MCF 10A (cell line): ENCODE data around the gene SLC34A1. TPM values are rescaled to one million over a fixed set of nuclear protein-coding genes. Genes with fewer than 3 reads are reported as not detected.

ENCODE experiments used
- BruUV-seq: library from RNA; stranded (reverse); fragments of 400-500 nt; replicated peaks from 2 replicates; lab custom pipeline; 2021; lab: Mats Ljungman, UMichigan
- CTCF ChIA-PET: fragments of 300-600 bp; sonication (Branson Sonifier 250); formaldehyde crosslinking; extraction: SDS; loops from one replicate; lab custom pipeline; 2021; ENCODE audit warnings: antibody characterized with exemption, inconsistent platforms; lab: Yijun Ruan, JAX
- POLR2A ChIA-PET: fragments of 300-600, 350-650 bp; sonication (Branson Sonifier 250); formaldehyde crosslinking; extraction: SDS; loops from one replicate; lab custom pipeline; 2020; ENCODE audit warnings: antibody characterized with exemption, inconsistent platforms; lab: Yijun Ruan, JAX
- DNase-seq: peaks from one replicate; pipeline ENCODE4 v3.0.0-alpha.2; 2018; ENCODE audit not compliant: unreplicated experiment
- H3K27ac Mint-ChIP-seq: one replicate; pipeline ENCODE4 v1.8.0; 2022; ENCODE audit warnings: mild to moderate bottlenecking, low read depth, mixed read lengths; ENCODE audit not compliant: unreplicated experiment
- H3K27me3 Mint-ChIP-seq: one replicate; pipeline ENCODE4 v1.8.0; 2022; ENCODE audit warnings: mixed read lengths; ENCODE audit not compliant: insufficient read depth, unreplicated experiment
- H3K36me3 Mint-ChIP-seq: one replicate; pipeline ENCODE4 v1.8.0; 2022; ENCODE audit warnings: mild to moderate bottlenecking, moderate library complexity, mixed read lengths; ENCODE audit not compliant: insufficient read depth, unreplicated experiment
- H3K4me1 Mint-ChIP-seq: one replicate; pipeline ENCODE4 v1.8.0; 2022; ENCODE audit warnings: mixed read lengths; ENCODE audit not compliant: insufficient read depth, unreplicated experiment
- H3K4me3 Mint-ChIP-seq: one replicate; pipeline ENCODE4 v1.8.0; 2022; ENCODE audit warnings: mild to moderate bottlenecking, moderate library complexity, mixed read lengths; ENCODE audit not compliant: unreplicated experiment
- H3K9me3 Mint-ChIP-seq: one replicate; pipeline ENCODE4 v1.8.0; 2022; ENCODE audit warnings: mixed read lengths; ENCODE audit not compliant: unreplicated experiment
- intact Hi-C: fragments of 100-400 bp; cut with micrococcal nuclease; formaldehyde crosslinking; loops from 2 replicates; pipeline ENCODE4 v1.14.1; 2022
- total RNA-seq: library from RNA; stranded (reverse); gene quantifications from 2 replicates; pipeline ENCODE4 v1.2.3, GENCODE V29; 2022
- TF ChIP-seq, protein P1 (sequence below): fragments of 200-600 bp; IDR thresholded peaks from one replicate; pipeline ENCODE4 v1.8.0; 2022; ENCODE audit warnings: antibody characterized with exemption, mild to moderate bottlenecking; ENCODE audit not compliant: unreplicated experiment

Gene SLC34A1
- total RNA-seq, 1 experiment from 2014 or later: not detected

GRCh38 chr5:177343777-177344176, 40.5 kb upstream of the SLC34A1 start:
- H3K9me3 Mint-ChIP-seq: no peaks in the 10 kb centered on the region
- TF ChIP-seq, protein P1, sequence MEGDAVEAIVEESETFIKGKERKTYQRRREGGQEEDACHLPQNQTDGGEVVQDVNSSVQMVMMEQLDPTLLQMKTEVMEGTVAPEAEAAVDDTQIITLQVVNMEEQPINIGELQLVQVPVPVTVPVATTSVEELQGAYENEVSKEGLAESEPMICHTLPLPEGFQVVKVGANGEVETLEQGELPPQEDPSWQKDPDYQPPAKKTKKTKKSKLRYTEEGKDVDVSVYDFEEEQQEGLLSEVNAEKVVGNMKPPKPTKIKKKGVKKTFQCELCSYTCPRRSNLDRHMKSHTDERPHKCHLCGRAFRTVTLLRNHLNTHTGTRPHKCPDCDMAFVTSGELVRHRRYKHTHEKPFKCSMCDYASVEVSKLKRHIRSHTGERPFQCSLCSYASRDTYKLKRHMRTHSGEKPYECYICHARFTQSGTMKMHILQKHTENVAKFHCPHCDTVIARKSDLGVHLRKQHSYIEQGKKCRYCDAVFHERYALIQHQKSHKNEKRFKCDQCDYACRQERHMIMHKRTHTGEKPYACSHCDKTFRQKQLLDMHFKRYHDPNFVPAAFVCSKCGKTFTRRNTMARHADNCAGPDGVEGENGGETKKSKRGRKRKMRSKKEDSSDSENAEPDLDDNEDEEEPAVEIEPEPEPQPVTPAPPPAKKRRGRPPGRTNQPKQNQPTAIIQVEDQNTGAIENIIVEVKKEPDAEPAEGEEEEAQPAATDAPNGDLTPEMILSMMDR: no peak
- POLR2A ChIA-PET: interaction anchor here (0.6 kb wide), 1 partner anchor 31 kb away, joined by 3 read pairs; no protein-coding TSS in a partner anchor
- peaks cover 23% of the 10 kb centered on the region for H3K4me1 Mint-ChIP-seq
- H3K4me3 Mint-ChIP-seq: no peak overlapping the region
- BruUV-seq: no TSS peak
- peaks cover 68% of the 10 kb centered on the region for H3K36me3 Mint-ChIP-seq
- intact Hi-C loops: no loop called here
- no peaks in the 10 kb centered on the region for H3K27me3 Mint-ChIP-seq
- no peak for DNase-seq
- CTCF ChIA-PET: interaction anchor here (0.6 to 0.8 kb wide), 2 partner anchors 13 to 26 kb away, joined by 3 read pairs; no protein-coding TSS in a partner anchor
- H3K27ac Mint-ChIP-seq: no peak overlapping the region

- CTCF ChIA-PET: interaction anchor here (0.7 to 2.9 kb wide), 4 partner anchors 35 to 57 kb away, joined by 3 to 11 read pairs (median 4); partner anchors contain the start of gene SLC34A1
- H3K4me1 Mint-ChIP-seq: peaks cover 27% of the 10 kb centered on the region
Observed at GRCh38 chr5:177344891-177345290, 39.3 kb upstream of the SLC34A1 start.

DNA sequence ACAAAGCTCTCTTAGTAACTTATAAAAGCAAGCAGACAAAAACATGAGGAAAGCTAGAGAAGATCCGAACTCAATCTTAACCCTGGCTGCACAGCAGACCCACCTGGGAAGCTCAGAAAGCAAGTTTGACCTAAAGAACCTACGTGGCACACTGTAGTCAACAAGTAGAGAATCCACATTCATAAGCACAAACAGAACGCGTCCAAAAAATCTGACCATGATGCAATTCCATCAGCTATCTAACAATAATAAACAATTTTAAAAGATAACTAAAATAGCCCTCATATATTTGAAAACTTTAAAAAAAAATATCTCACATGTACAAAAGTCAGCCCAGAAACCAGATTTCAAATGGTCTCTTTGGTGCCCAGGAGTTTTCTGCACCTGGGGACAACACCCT, 37.4 kb upstream of the SLC34A1 start:
- Mint-ChIP-seq H3K36me3 (peaks cover 43% of the 10 kb centered on the region), H3K4me3 (no peak overlapping the region), H3K27ac (no peak overlapping the region), H3K9me3 (no peaks in the 10 kb centered on the region), H3K27me3 (no peaks in the 10 kb centered on the region), H3K4me1 (peaks cover 32% of the 10 kb centered on the region)
- CTCF ChIA-PET: interaction anchor here (0.7 to 2.9 kb wide), 7 partner anchors 28 to 233 kb away, joined by 3 to 11 read pairs (median 4); no protein-coding TSS in a partner anchor
- POLR2A ChIA-PET: interaction anchor here (0.6 to 1.6 kb wide), 4 partner anchors 22 to 225 kb away, joined by 3 to 6 read pairs (median 4); no protein-coding TSS in a partner anchor
- no peak for DNase-seq
- intact Hi-C loops: no loop called here
- BruUV-seq: no TSS peak
- TF ChIP-seq, protein P1: no peak

More at GRCh38 chr5:177344891-177345290, 39.3 kb upstream of the SLC34A1 start:
- Mint-ChIP-seq H3K4me3 (no peak overlapping the region), H3K36me3 (peaks cover 60% of the 10 kb centered on the region), H3K27me3 (no peaks in the 10 kb centered on the region), H3K27ac (no peak overlapping the region), H3K9me3 (no peaks in the 10 kb centered on the region)
- POLR2A ChIA-PET: interaction anchor here (1.1 kb wide), 1 partner anchor 74 kb away, joined by 3 read pairs; no protein-coding TSS in a partner anchor
- no peak for DNase-seq
- intact Hi-C loops: no loop called here
- TF ChIP-seq, protein P1: no peak
- no TSS peak for BruUV-seq

DNA sequence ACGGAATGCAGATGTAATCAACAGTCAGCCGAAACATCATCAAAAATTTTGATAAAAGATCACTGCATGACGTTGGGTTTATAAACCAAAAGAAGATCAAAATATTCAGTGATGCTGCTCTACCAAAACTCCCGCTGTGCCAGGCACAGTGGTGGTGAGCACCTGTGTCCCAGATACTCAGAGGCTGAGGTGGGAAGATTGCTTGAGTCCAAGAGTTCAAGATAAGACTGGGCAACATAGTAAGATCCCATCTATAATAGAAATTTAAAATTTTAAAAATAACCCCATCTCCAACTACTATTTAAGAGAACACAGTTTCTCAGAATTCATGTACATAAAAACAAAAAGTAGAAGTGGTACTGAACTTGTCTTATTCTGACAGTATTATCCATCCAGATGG, 36.5 kb upstream of the SLC34A1 start:
- CTCF ChIA-PET: interaction anchor here (0.6 to 2.9 kb wide), 5 partner anchors 23 to 234 kb away, joined by 3 to 11 read pairs (median 4); no protein-coding TSS in a partner anchor
- BruUV-seq: no TSS peak
- no peak overlapping the region for H3K27ac Mint-ChIP-seq
- TF ChIP-seq, protein P1: no peak
- no peaks in the 10 kb centered on the region for H3K9me3 Mint-ChIP-seq
- no peak for DNase-seq
- H3K27me3 Mint-ChIP-seq: no peaks in the 10 kb centered on the region
- peaks cover 34% of the 10 kb centered on the region for H3K36me3 Mint-ChIP-seq
- POLR2A ChIA-PET: interaction anchor here (1.6 kb wide), 1 partner anchor 21 kb away, joined by 3 read pairs; no protein-coding TSS in a partner anchor
- peaks cover 32% of the 10 kb centered on the region for H3K4me1 Mint-ChIP-seq
- intact Hi-C loops: no loop called here
- H3K4me3 Mint-ChIP-seq: no peak overlapping the region
